DMS153 treated with DMSO at 0.1 percent for 48 hours (cell line): ENCODE data around the gene DPP10.
A peak's percentile ranks its signal among the peaks of the same experiment; 100 is the strongest.

Source experiments
- DNase-seq: peaks from one replicate; lab custom pipeline; 2025; ENCODE audit not compliant: unreplicated experiment; lab: John Stamatoyannopoulos, UW

The DPP10 gene

DNA sequence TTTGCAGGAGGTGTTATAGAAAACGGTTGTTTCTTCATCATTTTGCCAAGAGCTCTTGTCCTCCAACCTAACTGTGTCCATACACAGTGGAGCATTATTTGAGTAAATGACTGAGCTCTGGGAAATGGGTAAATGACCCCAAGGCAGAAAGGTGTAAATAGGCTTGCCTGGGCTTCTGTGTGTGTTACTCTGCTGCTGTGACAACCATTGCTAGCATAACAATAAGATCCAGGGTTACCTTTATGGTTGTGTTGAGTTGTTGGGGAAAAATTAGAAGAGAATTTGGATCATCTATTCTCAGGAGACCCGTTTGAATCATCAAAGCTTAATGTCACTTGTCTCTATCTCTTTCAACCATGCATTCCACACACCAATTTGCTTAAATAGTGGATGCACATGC, 672.7 kb downstream of the DPP10 start:
- no peak for DNase-seq

DNA sequence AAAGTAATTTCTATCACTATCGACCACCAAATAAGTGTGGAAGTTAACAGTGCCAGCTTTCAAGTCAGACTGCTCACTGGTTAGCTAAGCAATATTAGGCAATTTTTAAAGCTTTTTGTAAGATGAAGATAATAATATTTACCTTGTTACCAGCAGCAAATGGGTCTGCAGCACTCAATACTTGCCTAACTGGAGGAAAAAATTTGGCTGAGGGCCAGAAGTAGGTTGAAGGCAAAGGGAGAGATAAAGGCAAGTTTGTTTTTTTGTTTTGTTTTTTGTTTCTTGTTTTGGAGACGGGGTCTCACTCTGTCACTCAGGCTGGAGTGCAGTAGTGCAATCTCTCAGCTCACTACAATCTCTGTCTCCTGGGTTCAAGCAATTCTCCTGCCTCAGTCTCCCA, 675.9 kb downstream of the DPP10 start:
- DNase-seq = no peak

DNA sequence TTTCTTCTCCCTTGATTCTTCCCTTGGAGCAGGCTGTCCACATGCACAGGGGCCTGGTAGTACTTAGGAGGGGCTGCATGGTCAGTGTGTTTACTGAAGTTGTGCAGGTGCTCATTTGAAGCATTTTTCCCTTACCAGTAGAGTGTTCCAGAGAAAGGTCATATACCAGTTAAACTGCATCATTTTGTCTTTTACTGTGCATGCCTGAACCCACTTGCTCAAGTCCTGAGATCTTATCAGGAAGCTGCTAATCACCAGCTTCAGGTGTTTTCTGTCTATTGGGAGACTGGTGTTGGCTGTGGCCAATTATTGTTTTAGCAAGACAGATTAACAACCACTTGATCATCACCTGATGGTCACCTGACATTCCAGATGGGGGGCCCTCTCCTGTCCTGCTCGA, 676.6 kb downstream of the DPP10 start:
- DNase-seq = no peak

DNA sequence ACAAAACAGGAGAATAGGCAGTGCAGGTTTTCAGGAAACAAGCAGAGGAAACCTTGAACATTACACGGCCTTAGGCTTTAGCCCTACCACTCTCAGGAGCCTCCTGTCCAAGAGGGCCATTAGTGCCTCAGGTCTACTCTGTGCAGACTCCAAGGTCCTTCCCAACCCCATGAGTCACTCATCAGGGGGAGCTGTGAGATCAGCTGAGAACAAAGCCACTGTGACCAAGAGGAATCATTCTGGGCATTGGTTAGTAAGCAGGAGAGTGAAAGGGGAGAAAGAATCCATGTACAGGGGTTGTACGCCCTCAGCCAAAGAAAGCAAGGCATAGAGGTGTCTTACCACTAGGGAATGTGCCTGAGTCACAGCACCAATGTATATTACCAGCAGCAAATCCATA, 680.3 kb downstream of the DPP10 start:
- DNase-seq = no peak

DNA sequence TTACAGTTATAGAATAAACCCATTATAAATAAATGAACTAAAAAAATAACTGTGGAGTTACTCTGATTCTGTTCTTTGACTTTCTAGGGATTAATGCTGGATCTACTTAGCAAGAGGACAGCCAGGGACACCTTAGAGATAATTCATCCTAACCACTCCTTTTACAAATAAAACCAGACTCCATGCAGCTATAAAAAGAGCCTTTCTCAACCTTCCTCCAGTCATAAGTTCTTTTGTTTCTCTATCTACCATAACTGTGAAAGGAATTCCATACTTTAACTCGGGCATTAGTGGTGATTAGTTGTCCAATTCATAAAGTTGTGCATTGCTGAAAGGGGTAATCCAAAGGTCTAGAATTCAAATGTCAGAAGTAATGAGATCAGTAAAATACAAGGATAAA, 682.4 kb downstream of the DPP10 start:
- no peak for DNase-seq

DNA sequence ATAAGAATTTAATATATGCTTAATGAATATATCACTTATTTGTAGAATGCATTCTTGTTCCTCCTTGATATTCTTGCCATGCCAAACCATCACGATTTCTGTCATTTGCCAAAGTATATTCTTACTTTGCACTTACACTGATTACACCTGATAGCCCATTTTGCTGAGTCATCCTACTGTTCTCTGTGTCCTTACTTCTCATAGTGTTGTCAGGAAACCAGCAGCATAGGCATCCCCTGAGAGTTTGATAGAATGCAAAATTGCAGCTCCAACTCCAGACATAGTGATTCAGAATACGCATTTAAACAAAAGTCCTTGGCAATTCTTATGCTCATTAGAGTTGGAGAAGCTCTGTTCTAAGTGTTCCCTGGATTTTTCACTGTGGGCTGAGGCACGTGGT, 687.1 kb downstream of the DPP10 start:
- no peak for DNase-seq

DNA sequence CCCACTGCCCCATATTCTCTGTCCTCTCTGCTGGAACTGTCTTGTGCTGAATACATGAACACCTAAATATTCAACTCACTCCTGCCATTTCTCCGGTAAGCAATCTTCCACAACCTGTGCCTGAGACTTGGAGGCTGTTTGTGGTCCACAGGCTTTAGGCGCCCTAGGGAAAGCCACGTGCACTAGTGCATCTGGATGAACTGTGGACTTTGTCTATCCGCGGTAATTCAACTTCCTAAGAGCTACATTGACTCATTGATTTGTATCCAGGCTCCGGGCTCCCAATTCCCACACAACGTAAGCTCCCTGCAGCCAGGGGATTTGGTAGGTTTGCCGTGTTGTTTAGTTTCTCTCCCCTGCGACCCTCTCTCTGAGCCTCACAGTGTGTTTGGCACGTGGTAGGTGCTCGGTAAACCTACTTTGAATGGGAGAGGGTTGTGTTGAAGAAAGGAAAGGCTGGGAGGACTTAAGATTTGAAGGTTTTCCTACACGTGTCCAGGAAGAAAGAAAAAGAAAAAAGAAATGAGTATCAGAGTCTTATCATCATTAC, 718.2 kb downstream of the DPP10 start:
- peak; percentile 40 for DNase-seq

DNA sequence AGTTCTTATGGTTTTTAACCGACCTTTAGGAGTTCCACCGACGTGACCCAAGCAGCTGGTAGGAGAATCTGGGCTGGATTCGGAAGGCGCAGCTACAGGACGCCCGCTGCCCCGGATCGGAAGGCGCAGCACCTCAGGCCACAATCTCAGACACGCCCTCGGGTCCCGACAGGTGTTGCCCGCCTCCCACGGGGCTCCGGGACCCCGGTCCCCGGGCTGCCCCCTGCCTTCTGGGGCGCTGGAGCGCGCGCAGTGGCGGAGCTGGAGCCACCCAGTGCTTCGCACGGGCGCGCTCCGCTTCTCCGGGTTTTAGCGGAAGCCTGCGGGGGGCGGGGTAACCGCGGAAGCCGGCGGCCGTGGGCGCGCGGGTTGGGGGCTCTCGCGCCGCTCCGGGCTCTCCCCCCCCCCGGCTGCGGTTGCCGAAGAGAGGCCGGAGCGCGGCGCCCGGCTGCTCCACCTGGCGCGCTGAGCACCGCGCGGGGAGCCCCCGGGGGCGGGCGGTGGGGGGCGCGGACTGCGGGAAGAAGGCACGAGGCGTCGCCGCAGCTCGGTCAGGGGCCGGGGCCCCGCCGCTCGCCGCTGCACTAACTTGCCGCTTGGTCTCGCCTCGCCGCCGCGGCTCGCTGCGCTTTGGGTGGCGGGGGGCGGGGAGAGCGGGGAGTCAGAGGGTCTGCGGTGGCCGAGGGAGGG, 718.8 kb downstream of the DPP10 start:
- peak; percentile 55 for DNase-seq

DNA sequence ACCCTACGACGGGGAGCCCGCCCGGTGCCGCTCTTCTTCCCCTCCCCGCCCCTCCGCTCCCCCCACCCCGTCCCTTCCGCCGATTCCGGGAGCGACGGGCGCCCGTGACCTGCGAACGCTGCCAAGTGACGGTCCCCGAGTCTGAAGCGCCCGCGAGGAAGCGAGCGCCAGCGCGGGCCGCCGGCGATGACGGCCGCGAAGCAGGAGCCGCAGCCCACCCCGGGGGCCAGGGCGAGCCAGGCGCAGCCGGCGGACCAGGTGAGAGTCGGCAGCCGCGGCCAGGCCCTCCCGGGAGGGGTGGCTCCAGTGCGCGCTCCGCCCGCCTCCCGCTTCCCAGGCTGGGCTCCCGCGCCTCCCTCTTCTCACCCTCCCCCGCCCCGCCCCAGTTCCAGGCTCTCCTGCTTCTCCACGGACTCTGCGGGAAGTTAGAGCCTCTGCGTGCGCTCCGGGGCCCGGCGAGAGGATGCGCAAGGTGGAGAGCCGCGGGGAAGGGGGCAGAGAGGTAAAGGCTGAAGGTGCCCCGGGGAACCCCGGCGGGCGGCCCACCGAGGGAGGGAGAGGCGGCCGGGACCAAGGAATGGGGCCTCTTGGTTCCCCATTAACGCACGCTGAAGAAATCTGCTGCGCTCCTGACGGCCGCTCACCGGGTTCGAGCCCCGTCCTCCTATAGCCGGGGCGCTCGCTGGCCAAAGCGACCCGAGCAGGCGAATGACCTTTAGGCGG, 719.5 kb downstream of the DPP10 start:
- DNase-seq = peak; percentile 19

DNA sequence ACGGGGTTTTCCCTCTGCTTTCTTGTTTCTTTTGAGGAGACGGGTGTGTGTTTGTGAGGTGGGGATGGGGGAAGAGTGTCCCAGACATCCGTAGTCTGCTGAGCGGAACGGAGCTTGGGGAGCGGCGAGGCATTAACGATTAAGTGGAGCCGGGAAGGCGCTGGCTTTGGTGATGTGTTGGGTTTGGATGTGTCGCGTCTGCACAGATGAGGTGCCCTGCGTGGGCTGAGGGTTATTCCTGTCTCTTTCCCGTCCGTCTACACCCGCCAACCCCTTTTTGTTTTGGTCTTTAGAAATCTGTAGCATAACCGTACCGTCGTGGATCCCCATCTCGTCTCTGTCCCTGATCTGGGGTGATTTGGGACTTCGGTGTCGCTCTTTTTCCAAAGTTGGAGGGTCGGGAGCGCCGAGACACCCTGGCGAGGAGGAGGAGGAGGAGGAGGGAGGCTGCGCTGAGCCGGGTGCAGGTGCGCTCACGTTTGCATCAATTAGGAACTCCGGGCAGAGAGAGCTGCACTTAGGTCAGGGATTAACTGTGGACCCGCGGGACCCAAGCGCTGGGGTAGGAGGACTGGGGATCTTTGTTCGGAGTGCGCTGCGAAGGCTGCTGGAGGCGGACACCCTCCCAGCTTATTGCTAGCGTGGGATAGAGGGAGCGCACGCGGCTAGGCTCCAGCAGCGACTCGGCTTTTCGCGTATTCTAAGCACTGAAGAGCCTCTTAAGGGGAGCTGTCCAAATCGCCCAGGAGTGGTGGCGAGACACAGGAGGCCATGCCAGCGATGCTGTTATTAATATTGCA, 720.3 kb downstream of the DPP10 start:
- DNase-seq = no peak

DNA sequence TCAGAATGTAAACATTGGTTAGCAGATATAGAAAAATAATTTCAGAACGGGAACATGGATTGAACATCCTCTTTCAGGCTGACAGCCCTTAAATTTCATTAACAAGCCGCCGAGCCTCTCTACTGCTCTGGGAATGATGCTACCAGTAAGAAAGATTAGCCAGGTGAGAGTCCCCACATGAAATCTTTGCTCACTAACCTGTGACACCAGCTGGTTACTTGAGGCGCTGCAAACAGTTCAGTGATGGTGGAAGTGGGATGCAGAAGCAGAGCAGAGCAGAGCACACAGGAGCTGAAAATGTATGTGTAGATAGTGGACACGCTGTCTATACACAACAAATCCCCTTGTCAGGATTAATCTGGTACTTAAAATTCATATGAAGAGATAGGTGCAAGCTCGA, 721.1 kb downstream of the DPP10 start:
- DNase-seq = peak; percentile 40

DNA sequence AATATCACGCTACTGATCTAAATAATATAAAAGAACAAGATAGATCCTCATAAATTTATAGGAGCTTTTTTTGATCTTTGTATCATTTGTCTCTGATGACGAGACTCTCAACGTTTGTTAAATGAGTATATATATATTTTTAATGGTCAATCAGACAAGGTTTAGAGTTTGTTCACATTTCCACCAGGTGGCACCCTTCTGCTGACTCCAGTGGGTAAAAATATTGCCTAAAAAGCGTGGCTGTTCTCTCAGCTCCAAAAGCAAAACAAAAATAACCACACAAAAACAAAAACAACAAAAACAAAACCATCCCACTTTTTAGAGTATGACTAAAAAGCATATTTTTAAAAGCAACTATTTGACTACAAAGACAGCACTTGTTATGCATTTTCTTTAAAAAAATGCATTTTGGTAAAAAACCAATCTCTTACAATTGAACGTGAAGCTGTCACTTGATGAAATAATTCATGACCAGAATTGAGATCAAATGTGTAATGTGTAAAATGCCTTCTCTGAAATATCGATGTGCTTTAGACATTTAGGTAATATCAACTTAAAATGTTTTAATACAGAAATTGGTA, 723.2 kb downstream of the DPP10 start:
- peak; percentile 54 for DNase-seq

DNA sequence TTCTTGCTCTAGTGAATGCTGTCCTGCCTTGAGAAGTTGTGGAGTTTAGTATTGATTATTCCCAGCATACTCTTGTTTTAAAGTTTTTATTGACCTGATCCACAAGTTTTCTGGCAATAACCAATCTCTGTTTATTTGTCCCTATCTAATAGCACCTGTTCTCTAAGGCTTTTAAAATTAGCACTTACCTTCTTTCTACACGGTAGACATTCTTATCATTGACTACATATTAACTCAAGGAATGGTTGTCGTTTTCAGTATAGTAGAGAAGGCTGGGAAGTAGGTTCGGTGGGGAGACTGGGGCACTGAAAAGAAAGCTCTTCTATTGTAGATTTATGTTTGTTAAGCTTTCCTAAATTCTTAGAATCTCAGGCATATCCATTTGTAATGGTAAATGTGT, 726.0 kb downstream of the DPP10 start:
- DNase-seq = no peak

DNA sequence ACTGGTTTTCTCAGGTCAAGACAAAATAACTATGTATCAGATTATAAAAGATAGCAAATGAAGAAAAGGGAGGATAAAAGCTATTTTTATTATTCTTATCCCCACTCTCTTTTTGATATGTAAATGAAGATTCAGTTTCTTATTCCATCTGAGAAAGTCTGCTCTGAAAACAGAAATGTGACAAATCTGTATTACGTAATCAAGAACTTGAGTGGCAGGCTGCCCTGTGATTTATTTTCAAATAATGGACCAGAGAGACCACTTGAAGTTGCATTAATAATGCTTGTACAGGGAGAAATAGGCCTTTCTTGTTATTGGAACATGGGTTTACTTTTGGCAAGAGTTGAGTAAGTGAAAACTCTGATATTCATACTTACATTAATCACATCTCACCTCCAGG, 727.4 kb downstream of the DPP10 start:
- no peak for DNase-seq

DNA sequence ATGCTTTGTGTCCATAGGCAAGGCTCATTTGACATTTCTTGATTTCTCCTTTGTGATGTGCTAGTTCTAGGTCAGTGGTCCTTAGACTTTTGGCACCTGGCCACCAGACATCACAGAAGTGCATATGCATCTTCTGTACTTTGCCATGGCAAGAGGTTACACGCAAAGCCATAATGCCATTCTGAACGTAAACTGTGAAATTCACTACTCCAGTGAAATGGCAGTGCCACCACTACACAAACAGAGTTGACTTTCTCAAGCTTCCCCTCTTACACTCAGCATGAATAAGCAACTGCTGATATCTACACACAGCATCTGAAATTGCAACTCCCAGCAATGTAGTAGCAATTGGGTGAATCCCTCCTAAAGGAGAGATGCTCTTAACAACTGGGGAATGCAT, 729.3 kb downstream of the DPP10 start:
- DNase-seq = no peak

DNA sequence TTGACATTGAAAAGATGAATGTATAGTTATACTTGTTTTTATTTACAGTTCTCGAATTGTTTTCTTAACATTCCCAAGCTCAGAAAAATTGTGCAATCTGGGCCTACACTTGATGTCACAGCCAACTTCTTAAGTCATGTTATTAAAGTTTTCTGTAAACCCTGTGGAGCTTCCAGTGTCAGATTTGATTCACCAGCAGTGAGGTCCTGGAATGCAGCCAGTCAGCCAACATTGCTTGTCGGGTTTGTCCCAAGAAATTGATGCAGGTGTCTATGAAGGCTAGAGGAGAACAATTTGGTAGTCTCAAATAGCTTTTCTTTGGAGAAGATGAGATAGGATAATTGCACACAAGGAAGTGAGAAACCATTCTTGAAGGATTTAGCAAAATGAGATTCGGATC, 732.2 kb downstream of the DPP10 start:
- no peak for DNase-seq

DNA sequence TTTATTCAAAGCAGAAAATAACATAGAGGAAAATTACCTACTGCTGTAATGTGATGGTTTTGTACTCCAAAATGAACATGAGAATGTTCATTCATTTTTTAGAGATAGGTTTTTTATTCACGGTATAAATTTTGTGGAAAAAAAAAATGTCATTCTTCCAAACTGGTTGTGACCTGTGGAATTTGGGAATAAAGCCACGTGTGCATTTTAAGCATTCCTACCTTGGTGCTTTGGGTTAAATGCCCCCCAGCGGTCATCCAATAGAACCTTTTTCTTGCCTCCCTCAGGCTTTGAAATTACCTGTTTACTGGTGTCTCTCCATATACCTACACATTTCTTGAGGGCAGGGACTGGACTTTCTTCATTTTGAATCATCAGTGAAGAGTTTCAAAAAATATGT, 740.7 kb downstream of the DPP10 start:
- DNase-seq = no peak

DNA sequence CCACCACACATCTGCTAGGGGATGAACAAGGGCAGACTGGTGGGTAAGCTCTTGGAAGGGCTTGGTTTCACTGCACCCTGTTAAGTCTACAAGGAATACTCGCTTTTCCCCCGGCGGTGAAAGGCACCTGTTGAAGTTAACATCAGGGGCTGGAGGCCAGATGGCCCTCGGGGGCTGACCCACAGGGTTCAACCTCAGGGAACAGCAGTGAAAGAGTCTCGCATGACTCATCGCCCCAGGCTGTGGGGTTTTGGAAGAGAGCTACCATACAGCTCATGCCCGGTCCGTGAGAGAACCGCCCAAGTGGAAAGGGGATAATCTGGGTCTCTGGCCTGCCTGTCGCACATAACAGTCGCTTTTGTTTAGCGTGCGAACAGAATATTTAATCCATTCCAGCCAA, 748.0 kb downstream of the DPP10 start:
- no peak for DNase-seq

DNA sequence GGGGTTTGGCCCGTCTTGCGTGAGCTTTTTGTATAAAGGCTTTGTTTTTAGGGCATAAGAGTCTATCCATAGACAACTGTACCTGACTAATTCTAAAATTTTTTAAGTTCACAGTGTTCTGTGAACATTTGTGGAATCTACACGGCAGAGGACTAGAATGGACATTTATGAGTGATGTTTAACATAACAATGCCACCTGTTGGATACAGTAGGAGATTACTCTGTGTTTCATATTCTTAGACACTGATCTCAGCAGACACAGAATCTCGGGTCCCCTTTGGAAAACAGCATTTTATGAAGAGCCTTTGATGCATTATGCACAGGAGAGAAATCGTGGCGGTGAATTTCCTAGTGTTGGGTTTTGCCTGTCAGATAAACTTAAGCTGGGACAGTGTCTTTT, 752.2 kb downstream of the DPP10 start:
- DNase-seq = no peak

DNA sequence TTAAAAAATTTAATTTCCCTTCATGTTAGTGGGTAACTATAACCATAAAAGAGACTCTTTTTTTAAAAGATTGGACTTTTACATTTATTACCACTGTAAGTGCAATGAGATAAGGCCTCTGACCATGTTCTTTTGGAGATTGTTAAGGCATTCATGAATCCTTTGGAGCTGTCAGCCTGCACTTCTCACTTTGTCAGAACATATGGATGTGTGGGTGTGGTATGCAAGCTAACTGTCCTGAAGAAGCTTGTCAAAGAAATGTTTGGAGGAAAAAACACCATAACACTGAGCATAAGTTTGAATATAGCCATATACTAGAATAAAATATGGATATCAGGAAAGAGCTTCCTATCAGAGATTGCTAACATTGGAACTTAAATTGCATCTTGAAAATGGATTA, 754.1 kb downstream of the DPP10 start:
- no peak for DNase-seq

DNA sequence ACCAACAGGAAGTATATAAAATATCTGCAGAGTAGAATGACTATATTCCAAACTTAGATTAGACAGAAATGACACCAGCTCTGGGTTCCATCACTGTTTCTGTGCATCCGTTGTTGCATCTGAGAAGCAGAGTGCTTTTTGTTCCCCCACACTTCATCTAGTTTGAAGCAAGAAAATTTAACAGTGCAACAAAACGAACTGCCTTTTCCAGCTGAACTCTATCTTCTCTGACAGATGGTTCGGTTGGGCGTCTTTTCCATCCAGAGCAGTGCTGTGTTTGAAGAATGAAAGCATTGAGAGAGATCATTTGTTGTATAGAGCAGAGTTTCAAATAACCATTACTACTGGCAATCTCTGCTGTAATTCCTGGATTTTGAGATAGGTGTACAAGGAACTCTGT, 757.5 kb downstream of the DPP10 start:
- DNase-seq = no peak
